ENCODE data around the gene SH3BGR. TPM values are rescaled to one million over a fixed set of nuclear protein-coding genes. Genes with fewer than 3 reads are reported as not detected.

Gene SH3BGR
- total and polyA plus RNA-seq, 2 donors (not counting 3 experiments of a cell fraction or from before 2014, with no cell fraction given), result 1.1 TPM; not detected in 1

- H3K27me3 ChIP-seq (ENCODE audit: control insufficient read depth in 2 of 2, insufficient read depth in 2 of 2, low read length in 2 of 2), result peaks cover 0 to 3% of the 10 kb centered on the region in 2 experiments
- no peak overlapping the region for H3K4me2 ChIP-seq (ENCODE audit: insufficient read depth, low read length)
- no peak overlapping the region for H3K27ac ChIP-seq (ENCODE audit: insufficient read depth, low read depth, low read length)
- no TSS peak for BruUV-seq (replicated peaks)
- ChIA-PET POLR2A (no interaction called here), CTCF (no interaction called here)
- FAIRE-seq, result no peak
- no peak for TF ChIP-seq EZH2 (IDR thresholded peaks at IDR 0.05; ENCODE audit: borderline replicate concordance, low read depth, low read length, severe bottlenecking)
- no peak for TF ChIP-seq POLR2A (IDR thresholded peaks at IDR 0.05; ENCODE audit: low read depth, low read length)
- TF ChIP-seq MAX (IDR thresholded peaks at IDR 0.05; ENCODE audit: insufficient read depth, insufficient read length), result no peak
- TF ChIP-seq CTCF (IDR thresholded peaks at IDR 0.05; ENCODE audit: extremely low read depth in 1 of 2, insufficient read depth in 1 of 2, low read depth in 1 of 2, low read length in 2 of 2), result no peak
- no peak for TF ChIP-seq GATA2 (IDR thresholded peaks at IDR 0.05; ENCODE audit: insufficient read depth, insufficient read length, low read depth, low read length)
- no peak for TF ChIP-seq MYC (IDR thresholded peaks at IDR 0.05; ENCODE audit: low read depth, low read length)
- TF ChIP-seq POLR2AphosphoS5 (IDR thresholded peaks at IDR 0.05; ENCODE audit: insufficient read depth, low read depth, low read length), result no peak
- TF ChIP-seq JUN (IDR thresholded peaks at IDR 0.05; ENCODE audit: borderline replicate concordance, insufficient read depth, insufficient read length, low read depth), result no peak
- TF ChIP-seq FOS (IDR thresholded peaks at IDR 0.05; ENCODE audit: borderline replicate concordance, insufficient read depth, low read length), result no peak
- no peaks in the 10 kb centered on the region for H3K9me1 ChIP-seq (replicated peaks; ENCODE audit: control insufficient read depth, extremely low read depth, insufficient read depth, low read length)
- no peak overlapping the region for H3K9ac ChIP-seq (replicated peaks; ENCODE audit: extremely low read depth, insufficient read depth, low read length)
- no peaks in the 10 kb centered on the region for H3K9me3 ChIP-seq (replicated peaks; ENCODE audit: control insufficient read depth, insufficient read depth, low read length)
- no peak overlapping the region for H2AFZ ChIP-seq (ENCODE audit: low read depth, low read length)
- no peaks in the 10 kb centered on the region for H4K20me1 ChIP-seq (replicated peaks; ENCODE audit: control insufficient read depth, extremely low read depth, insufficient read depth, low read length)
- H3K36me3 ChIP-seq (ENCODE audit: control insufficient read depth in 2 of 2, extremely low read depth in 1 of 2, insufficient read depth in 2 of 2, low read length in 2 of 2), result no peaks in the 10 kb centered on the region
- dilution Hi-C loops (cut with MboI; ENCODE audit: extremely low pct_ligation_motif_present, low sequenced_read_pairs) (no loop called here), intact Hi-C loops (cut with micrococcal nuclease) (no loop called here)
- no peak overlapping the region for H3K4me3 ChIP-seq (replicated peaks in 1 of 3; ENCODE audit: insufficient read depth in 1 of 3, low read depth in 1 of 3, low read length in 3 of 3)
- H3K79me2 ChIP-seq (ENCODE audit: control insufficient read depth, insufficient read depth, low read length), result no peaks in the 10 kb centered on the region
- H3K4me1 ChIP-seq (ENCODE audit: control insufficient read depth, extremely low read depth, insufficient read depth, low read length), result no peaks in the 10 kb centered on the region
- DNase-seq (ENCODE audit: low read depth, low spot score), result no peak
Measured at GRCh38 chr21:39484711-39485276, 33.0 kb downstream of the SH3BGR start.

Measured in endothelial cell of umbilical vein (primary cell).